Measurements from ENCODE around the gene CTNS. TPM values are rescaled to one million over a fixed set of nuclear protein-coding genes. Genes with fewer than 3 reads are reported as not detected.

The CTNS gene
- total and polyA plus RNA-seq, 5 donors from 2014 or later = 10.0 to 11.5 (median 10.3) TPM

DNA sequence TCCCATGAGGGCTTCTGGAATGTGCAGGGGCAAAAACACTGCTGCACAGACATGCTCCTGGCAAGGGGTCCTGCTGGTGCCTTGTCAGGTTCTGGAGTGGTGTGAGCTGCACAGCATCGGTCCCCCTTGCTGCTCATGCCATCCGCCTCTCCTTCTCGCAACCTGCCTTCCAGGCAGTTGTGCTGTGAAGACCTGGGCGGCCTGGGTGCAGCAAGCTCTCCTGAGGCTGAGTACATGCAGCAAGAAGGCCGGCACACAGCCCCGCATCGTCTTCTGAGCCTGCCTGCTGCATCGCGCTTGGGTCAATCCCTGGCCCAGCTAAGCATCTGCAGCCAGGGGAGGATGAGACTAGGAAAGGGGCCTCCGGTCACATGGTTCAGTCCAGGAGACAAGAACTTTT lies 26.9 kb upstream of the CTNS start:
- Histone ChIP-seq H3K9me3 (ENCODE audit: control insufficient read depth in 2 of 2, low read length in 2 of 2) (no peaks in the 10 kb centered on the region), H3K27ac (ENCODE audit: insufficient read depth, low read length, poor library complexity, severe bottlenecking) (no peak overlapping the region), H3K36me3 (ENCODE audit: control insufficient read depth, insufficient read depth, low read length) (peaks cover 28% of the 10 kb centered on the region), H3K27me3 (ENCODE audit: control insufficient read depth, insufficient read depth, low read length) (no peaks in the 10 kb centered on the region), H3K4me1 (ENCODE audit: control insufficient read depth, insufficient read depth, low read length, poor library complexity, severe bottlenecking) (no peaks in the 10 kb centered on the region), H3K4me3 (ENCODE audit: low read depth, low read length) (no peak overlapping the region)
- H3K36me3 Mint-ChIP-seq = peaks cover 23% of the 10 kb centered on the region
- no peaks in the 10 kb centered on the region for H3K4me1 Mint-ChIP-seq
- H3K27ac Mint-ChIP-seq = no peak overlapping the region
- H3K4me3 Mint-ChIP-seq = no peak overlapping the region
- no peaks in the 10 kb centered on the region for H3K27me3 Mint-ChIP-seq
- no peak for DNase-seq
- H3K9me3 Mint-ChIP-seq = no peaks in the 10 kb centered on the region
- no peak for ATAC-seq (ENCODE audit: low read depth in 2 of 2)

DNA sequence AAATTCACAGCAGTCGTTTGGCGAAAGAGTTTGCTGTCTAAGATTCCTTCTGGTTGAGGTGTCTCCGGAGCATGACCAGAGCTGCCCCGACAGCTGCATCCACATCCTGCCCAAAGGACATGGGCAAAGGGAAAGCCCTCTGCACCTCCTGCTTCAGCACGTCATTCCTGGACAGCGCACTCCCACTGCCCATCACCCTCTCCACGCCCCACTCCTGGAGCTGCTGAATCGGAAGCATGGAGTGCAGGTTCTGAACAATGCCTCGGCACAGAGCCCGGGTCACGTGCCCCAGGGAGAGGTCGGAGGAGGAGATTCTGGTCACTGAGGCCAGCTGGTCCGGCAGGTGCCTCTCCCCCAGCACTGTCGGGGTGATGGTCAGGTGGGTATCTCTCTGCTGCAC lies 26.0 kb upstream of the CTNS start:
- H3K36me3 Mint-ChIP-seq = peaks cover 32% of the 10 kb centered on the region
- H3K36me3 ChIP-seq (ENCODE audit: control insufficient read depth, insufficient read depth, low read length) = peaks cover 32% of the 10 kb centered on the region
- DNase-seq = no peak

DNA sequence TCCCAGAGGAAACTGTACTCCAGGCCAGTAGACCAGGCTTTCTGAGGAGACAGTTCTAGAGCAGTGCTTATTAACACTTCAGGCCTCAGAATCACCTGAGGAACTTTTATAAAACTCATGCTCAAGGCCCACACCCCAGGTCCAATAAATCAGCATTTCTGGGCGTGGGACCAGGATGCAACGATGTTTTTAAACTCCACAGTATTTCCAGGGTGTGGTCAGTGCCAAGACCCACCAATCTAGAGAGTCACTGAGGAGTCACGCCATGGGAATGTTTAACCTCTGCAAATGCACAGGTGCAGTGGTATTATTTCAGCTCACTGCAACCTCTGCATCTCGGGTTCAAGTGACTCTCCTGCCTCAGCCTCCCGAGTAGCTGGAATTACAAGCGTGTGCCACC lies 23.4 kb upstream of the CTNS start:
- no peaks in the 10 kb centered on the region for H3K27me3 Mint-ChIP-seq
- H3K4me1 ChIP-seq (ENCODE audit: control insufficient read depth, insufficient read depth, low read length, poor library complexity, severe bottlenecking) = no peaks in the 10 kb centered on the region
- ATAC-seq (ENCODE audit: low read depth in 2 of 2) (no peak), DNase-seq (no peak)
- no peaks in the 10 kb centered on the region for H3K4me1 Mint-ChIP-seq
- peaks cover 46% of the 10 kb centered on the region for H3K36me3 Mint-ChIP-seq
- no peaks in the 10 kb centered on the region for H3K9me3 ChIP-seq (ENCODE audit: control insufficient read depth in 2 of 2, low read length in 2 of 2)
- H3K4me3 ChIP-seq (ENCODE audit: low read depth, low read length) = no peak overlapping the region
- H3K4me3 Mint-ChIP-seq = no peak overlapping the region
- no peak overlapping the region for H3K27ac ChIP-seq (ENCODE audit: insufficient read depth, low read length, poor library complexity, severe bottlenecking)
- peaks cover 45% of the 10 kb centered on the region for H3K36me3 ChIP-seq (ENCODE audit: control insufficient read depth, insufficient read depth, low read length)
- H3K9me3 Mint-ChIP-seq = peaks cover 0 to 4% (median 0%) of the 10 kb centered on the region in 7 donors
- no peaks in the 10 kb centered on the region for H3K27me3 ChIP-seq (ENCODE audit: control insufficient read depth, insufficient read depth, low read length)
- H3K27ac Mint-ChIP-seq = no peak overlapping the region

More for the DNA sequence above, 26.0 kb upstream of the CTNS start:
- no peak overlapping the region for H3K4me3 Mint-ChIP-seq
- H3K27me3 Mint-ChIP-seq = no peaks in the 10 kb centered on the region
- no peaks in the 10 kb centered on the region for H3K9me3 ChIP-seq (ENCODE audit: control insufficient read depth in 2 of 2, low read length in 2 of 2)
- ATAC-seq (ENCODE audit: low read depth in 2 of 2) = no peak
- no peaks in the 10 kb centered on the region for H3K9me3 Mint-ChIP-seq
- no peaks in the 10 kb centered on the region for H3K4me1 Mint-ChIP-seq
- no peaks in the 10 kb centered on the region for H3K4me1 ChIP-seq (ENCODE audit: control insufficient read depth, insufficient read depth, low read length, poor library complexity, severe bottlenecking)
- no peak overlapping the region for H3K27ac ChIP-seq (ENCODE audit: insufficient read depth, low read length, poor library complexity, severe bottlenecking)
- no peaks in the 10 kb centered on the region for H3K27me3 ChIP-seq (ENCODE audit: control insufficient read depth, insufficient read depth, low read length)
- no peak overlapping the region for H3K4me3 ChIP-seq (ENCODE audit: low read depth, low read length)
- no peak overlapping the region for H3K27ac Mint-ChIP-seq

DNA sequence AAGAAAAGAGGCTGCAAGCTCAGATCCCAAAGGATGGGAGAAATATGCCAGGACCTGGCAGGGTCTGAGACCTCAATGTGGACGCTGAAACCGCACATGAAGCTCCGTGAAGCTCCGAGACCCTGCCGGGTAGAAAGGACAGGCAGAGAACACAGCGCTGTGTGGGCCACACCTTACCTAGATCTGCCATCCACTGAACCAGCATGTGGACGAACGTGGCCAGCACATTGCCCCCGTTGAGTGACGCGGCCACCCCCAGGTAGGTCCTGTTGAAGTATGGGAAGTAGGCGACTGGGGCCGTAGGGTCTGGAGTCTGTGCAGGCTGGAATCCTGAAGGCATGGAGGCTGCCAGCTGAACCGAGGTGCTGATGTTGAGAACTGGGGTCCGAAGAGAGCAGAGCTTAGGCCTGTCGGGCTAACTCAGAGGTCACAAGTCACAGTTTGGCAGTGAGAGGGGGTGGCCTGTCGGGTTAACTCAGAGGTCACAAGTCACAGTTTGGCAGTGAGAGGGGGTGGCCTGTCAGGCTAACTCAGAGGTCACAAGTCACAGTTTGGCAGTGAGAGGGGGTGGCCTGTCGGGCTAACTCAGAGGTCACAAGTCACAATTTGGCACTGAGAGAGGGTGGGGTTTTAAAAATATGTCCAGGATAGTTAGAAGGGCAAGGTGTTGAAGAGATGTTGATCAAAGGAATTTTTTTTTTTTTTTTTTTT lies 21.2 kb upstream of the CTNS start:
- H3K36me3 Mint-ChIP-seq = peaks cover 51% of the 10 kb centered on the region
- Histone ChIP-seq H3K4me3 (ENCODE audit: low read depth, low read length) (no peak overlapping the region), H3K27me3 (ENCODE audit: control insufficient read depth, insufficient read depth, low read length) (no peaks in the 10 kb centered on the region), H3K27ac (ENCODE audit: insufficient read depth, low read length, poor library complexity, severe bottlenecking) (no peak overlapping the region), H3K9me3 (ENCODE audit: control insufficient read depth in 2 of 2, low read length in 2 of 2) (no peaks in the 10 kb centered on the region), H3K4me1 (ENCODE audit: control insufficient read depth, insufficient read depth, low read length, poor library complexity, severe bottlenecking) (no peaks in the 10 kb centered on the region), H3K36me3 (ENCODE audit: control insufficient read depth, insufficient read depth, low read length) (peaks cover 45% of the 10 kb centered on the region)
- peaks cover 0 to 4% (median 0%) of the 10 kb centered on the region in 7 donors for H3K9me3 Mint-ChIP-seq
- no peaks in the 10 kb centered on the region for H3K27me3 Mint-ChIP-seq
- ATAC-seq (ENCODE audit: low read depth in 2 of 2) (no peak), DNase-seq (no peak)
- H3K4me3 Mint-ChIP-seq = peak overlapping the region in 1 of 4 donors; percentile 27
- H3K4me1 Mint-ChIP-seq = peaks cover 0 to 4% (median 1%) of the 10 kb centered on the region in 4 donors
- no peak overlapping the region for H3K27ac Mint-ChIP-seq

DNA sequence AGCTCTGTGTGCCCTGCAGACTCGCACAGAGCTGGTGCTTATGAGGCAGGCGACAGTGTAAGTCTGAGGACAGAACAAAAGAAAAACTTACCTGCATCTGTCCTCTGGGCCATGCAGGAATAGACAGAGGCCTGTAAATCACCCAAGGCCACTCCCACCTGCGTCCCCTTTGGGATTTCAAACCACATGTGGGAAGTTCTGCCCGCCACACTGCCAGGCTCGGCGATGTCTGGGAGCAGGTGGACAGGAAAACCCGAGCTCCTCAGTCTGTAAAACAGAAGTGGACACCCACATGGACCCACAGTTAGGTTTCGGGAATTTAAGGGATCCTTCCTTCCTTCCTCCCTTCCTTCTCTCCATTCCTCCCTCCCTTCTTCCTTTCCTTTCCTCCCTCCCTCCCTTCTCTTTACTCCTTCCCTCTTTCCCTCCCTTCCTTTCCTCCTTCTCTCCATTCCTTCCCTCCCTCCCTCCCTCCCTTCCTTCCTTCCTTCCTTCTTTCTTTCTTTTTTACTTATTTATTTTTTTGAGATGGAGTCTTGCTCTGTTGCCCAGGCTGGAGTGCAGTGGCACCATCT lies 15.3 kb upstream of the CTNS start:
- H3K36me3 Mint-ChIP-seq = peaks cover 42% of the 10 kb centered on the region
- Histone ChIP-seq H3K27me3 (ENCODE audit: control insufficient read depth, insufficient read depth, low read length) (no peaks in the 10 kb centered on the region), H3K9me3 (ENCODE audit: control insufficient read depth in 2 of 2, low read length in 2 of 2) (no peaks in the 10 kb centered on the region), H3K27ac (ENCODE audit: insufficient read depth, low read length, poor library complexity, severe bottlenecking) (no peak overlapping the region), H3K4me3 (ENCODE audit: low read depth, low read length) (no peak overlapping the region), H3K36me3 (ENCODE audit: control insufficient read depth, insufficient read depth, low read length) (peaks cover 54% of the 10 kb centered on the region), H3K4me1 (ENCODE audit: control insufficient read depth, insufficient read depth, low read length, poor library complexity, severe bottlenecking) (no peaks in the 10 kb centered on the region)
- peaks cover 0 to 4% (median 0%) of the 10 kb centered on the region in 7 donors for H3K9me3 Mint-ChIP-seq
- H3K27ac Mint-ChIP-seq = no peak overlapping the region
- no peak for ATAC-seq (ENCODE audit: low read depth in 2 of 2)
- no peak overlapping the region for H3K4me3 Mint-ChIP-seq
- no peak for DNase-seq
- peaks cover 0 to 4% (median 1%) of the 10 kb centered on the region in 4 donors for H3K4me1 Mint-ChIP-seq
- no peaks in the 10 kb centered on the region for H3K27me3 Mint-ChIP-seq

DNA sequence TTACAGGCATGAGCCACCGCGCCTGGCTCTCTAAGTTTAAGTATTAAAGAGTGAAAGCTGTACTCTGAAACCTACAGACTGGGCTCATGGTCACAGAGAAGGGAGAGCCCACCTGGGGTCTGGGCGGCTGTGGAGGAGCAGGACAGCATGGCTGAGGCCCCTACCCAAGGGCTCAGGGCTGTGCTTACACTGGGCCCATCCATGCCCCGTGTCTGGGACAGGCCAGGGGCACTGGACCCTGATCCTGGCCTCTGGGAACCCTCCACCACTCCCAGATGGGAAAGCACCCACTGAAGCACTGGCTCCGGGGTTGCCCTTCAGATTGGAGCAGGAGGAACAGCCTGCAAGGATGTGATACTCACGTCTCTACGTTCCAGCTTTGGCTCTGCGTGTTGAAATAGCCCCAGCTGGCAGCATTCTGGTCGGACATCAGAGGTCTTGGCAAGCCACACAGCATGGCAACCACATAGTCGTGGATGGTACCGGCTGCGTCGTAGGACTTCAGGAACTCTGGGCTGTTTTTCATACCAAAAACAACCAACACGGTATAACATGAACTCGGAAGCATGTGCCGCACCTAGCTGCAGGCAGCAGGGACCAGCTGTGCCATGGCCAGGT lies 13.5 kb upstream of the CTNS start:
- Mint-ChIP-seq H3K27me3 (no peaks in the 10 kb centered on the region), H3K27ac (no peak overlapping the region), H3K36me3 (peaks cover 40% of the 10 kb centered on the region), H3K4me3 (no peak overlapping the region), H3K4me1 (peaks cover 0 to 5% (median 2%) of the 10 kb centered on the region in 4 donors), H3K9me3 (no peaks in the 10 kb centered on the region)
- no peak for DNase-seq
- peaks cover 42% of the 10 kb centered on the region for H3K36me3 ChIP-seq (ENCODE audit: control insufficient read depth, insufficient read depth, low read length)
- H3K4me3 ChIP-seq (ENCODE audit: low read depth, low read length) = no peak overlapping the region
- ATAC-seq (ENCODE audit: low read depth in 2 of 2) = no peak
- no peak overlapping the region for H3K27ac ChIP-seq (ENCODE audit: insufficient read depth, low read length, poor library complexity, severe bottlenecking)
- no peaks in the 10 kb centered on the region for H3K9me3 ChIP-seq (ENCODE audit: control insufficient read depth in 2 of 2, low read length in 2 of 2)
- no peaks in the 10 kb centered on the region for H3K4me1 ChIP-seq (ENCODE audit: control insufficient read depth, insufficient read depth, low read length, poor library complexity, severe bottlenecking)
- no peaks in the 10 kb centered on the region for H3K27me3 ChIP-seq (ENCODE audit: control insufficient read depth, insufficient read depth, low read length)

DNA sequence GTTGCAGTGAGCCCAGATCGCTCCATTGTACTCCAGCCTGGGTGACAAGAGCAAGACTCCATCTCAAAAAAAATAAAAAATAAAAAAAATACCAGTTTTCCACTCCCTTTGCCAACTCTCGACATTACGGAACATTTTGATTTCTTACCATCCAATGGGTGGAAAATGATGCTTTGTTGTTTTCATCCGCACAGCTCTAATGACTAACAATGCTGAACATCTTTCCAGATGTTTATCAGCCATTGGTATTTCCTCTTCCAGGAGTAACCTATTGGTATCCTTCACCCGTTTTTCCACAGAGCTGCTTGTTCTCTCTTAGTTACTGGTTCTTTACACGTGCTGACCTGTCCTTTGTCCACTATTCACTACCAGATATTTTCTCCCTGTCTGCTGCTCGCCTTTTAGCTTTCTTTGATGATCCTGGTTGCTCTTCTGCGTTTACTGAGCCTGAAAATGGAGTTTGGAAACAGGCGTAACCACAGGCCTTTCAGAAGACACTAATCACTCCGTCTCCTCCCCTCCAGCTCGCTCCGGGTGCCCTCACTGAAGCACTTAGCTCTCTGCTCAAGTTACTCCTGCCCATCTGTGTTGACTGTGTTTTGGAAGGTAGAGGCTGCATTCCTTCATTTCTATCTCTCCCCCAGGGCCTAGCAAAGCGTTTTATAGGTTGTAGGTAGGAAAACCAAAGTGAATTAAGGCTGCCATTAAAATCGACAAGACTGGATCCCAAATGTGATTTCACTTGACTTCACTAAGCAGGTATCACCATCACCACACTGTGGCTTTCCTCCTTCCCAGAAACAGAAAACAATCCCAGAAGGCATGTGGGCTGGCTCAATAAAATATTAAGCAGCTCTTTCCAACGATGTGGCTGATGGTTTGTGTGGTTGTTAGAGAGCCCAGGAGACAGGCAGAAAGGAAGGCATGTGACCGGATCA lies 9.5 kb upstream of the CTNS start:
- peaks cover 36% of the 10 kb centered on the region for H3K36me3 ChIP-seq (ENCODE audit: control insufficient read depth, insufficient read depth, low read length)
- no peak overlapping the region for H3K27ac ChIP-seq (ENCODE audit: insufficient read depth, low read length, poor library complexity, severe bottlenecking)
- H3K4me3 Mint-ChIP-seq = no peak overlapping the region
- H3K27me3 Mint-ChIP-seq = no peaks in the 10 kb centered on the region
- H3K9me3 ChIP-seq (ENCODE audit: control insufficient read depth in 2 of 2, low read length in 2 of 2) = no peaks in the 10 kb centered on the region
- H3K4me1 Mint-ChIP-seq = peaks cover 0 to 8% (median 0%) of the 10 kb centered on the region in 4 donors
- no peaks in the 10 kb centered on the region for H3K4me1 ChIP-seq (ENCODE audit: control insufficient read depth, insufficient read depth, low read length, poor library complexity, severe bottlenecking)
- no peaks in the 10 kb centered on the region for H3K9me3 Mint-ChIP-seq
- no peak overlapping the region for H3K4me3 ChIP-seq (ENCODE audit: low read depth, low read length)
- DNase-seq (no peak), ATAC-seq (ENCODE audit: low read depth in 2 of 2) (no peak)
- peak overlapping the region in 1 of 3 donors; percentile 74 for H3K27ac Mint-ChIP-seq
- peaks cover 36% of the 10 kb centered on the region for H3K36me3 Mint-ChIP-seq
- H3K27me3 ChIP-seq (ENCODE audit: control insufficient read depth, insufficient read depth, low read length) = no peaks in the 10 kb centered on the region
